ENCODE results near the gene KRTAP2-2.
"Not testable (repeated sequence)": the region's sequence is repeated elsewhere in the genome, so short reads cannot be mapped to it uniquely, and the experiment has no call there.

The KRTAP2-2 gene

DNA sequence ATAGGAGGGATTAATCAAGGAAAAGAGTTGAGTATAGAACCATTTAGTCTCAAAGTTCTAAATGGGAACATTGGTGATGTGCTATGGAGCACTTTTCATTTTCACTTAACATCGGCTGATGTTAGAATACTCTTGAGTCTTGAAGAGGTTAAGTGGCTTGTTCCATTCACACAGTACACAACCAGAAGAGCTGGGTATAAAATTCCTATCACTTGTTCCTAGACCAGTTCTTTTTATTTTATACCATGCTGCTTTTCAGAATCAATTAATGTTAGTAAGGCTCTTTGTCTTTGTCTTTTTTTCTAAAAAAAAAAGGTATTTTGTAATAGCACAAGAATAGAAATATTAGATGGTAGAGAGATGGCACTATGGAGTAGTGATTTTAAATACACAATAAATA lies 12.1 kb downstream of the KRTAP2-2 start:
- FAIRE-seq: no peak
- no peak for TF ChIP-seq PAX5 (IDR thresholded peaks at IDR 0.05; ENCODE audit: insufficient read depth, low read length, severe bottlenecking)
- TF ChIP-seq POLR2AphosphoS5 (IDR thresholded peaks at IDR 0.05; ENCODE audit: low read depth, low read length): no peak
- no peak for TF ChIP-seq POLR2A (IDR thresholded peaks at IDR 0.05; ENCODE audit: low read depth, low read length)
- TF ChIP-seq TAF1 (IDR thresholded peaks at IDR 0.05; ENCODE audit: low read depth, low read length): no peak
- TF ChIP-seq POU2F2 (IDR thresholded peaks at IDR 0.05; ENCODE audit: low read depth, low read length): no peak
- no peak for TF ChIP-seq SPI1 (IDR thresholded peaks at IDR 0.05; ENCODE audit: low read depth, low read length)
- DNase-seq (ENCODE audit: insufficient read length, low spot score): no peak

- not testable (repeated sequence) for FAIRE-seq; DNase-seq (ENCODE audit: insufficient read length, low spot score)
These were observed 14.1 kb downstream of the KRTAP2-2 start, which contains the start of gene KRTAP1-1 for GRCh38 chr17:41040783-41041571. Gene KRTAP1-1 (minus strand): TSS chr17:41041450. CDS start chr17:41041397, 53 bp downstream.

- DNase-seq (ENCODE audit: insufficient read length, low spot score) (no peak), FAIRE-seq (no peak)
- no peak for TF ChIP-seq TAF1 (IDR thresholded peaks at IDR 0.05; ENCODE audit: low read depth, low read length)
- TF ChIP-seq PAX5 (IDR thresholded peaks at IDR 0.05; ENCODE audit: insufficient read depth, low read length, severe bottlenecking): no peak
- no peak for TF ChIP-seq SPI1 (IDR thresholded peaks at IDR 0.05; ENCODE audit: low read depth, low read length)
- TF ChIP-seq POU2F2 (IDR thresholded peaks at IDR 0.05; ENCODE audit: low read depth, low read length): no peak
- no peak for TF ChIP-seq POLR2AphosphoS5 (IDR thresholded peaks at IDR 0.05; ENCODE audit: low read depth, low read length)
- TF ChIP-seq POLR2A (IDR thresholded peaks at IDR 0.05; ENCODE audit: low read depth, low read length): no peak
These were observed 17.1 kb downstream of the KRTAP2-2 start for GRCh38 chr17:41037853-41038350.

DNA sequence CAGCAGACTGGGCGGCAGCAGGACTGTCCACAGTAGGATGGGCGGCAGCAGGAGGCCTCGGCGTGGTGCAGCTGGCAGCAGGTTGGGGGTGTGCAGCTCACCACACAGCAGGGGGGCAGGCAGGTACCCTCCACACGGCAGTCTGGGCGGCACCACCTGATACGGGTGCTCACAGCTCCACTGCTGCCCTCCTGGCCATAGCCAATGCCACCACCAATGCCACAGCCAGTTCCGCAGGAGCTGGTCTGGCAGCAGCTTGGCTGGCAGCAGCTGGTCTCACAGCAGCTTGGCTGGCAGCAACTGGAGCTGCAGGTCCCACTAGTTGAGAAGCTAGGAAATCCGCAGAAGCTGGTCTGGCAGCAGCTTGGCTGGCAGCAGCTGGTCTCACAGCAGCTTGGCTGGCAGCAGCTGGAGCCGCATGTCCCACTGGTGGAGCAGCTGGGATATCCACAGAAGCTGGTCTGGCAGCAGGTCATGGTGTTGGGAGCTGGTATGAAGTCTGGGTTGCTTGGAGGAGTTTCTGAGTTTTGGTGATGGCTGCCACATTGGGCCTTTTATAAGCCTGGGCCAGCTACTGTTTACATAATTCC lies 20.6 kb downstream of the KRTAP2-2 start, which contains the start of gene KRTAP1-3:
Gene KRTAP1-3 (minus strand): TSS at position 529 of the 590 bp plus-strand sequence. CDS start 53 bp downstream, at position 476.
- not testable (repeated sequence) for DNase-seq (ENCODE audit: insufficient read length, low spot score); FAIRE-seq

DNA sequence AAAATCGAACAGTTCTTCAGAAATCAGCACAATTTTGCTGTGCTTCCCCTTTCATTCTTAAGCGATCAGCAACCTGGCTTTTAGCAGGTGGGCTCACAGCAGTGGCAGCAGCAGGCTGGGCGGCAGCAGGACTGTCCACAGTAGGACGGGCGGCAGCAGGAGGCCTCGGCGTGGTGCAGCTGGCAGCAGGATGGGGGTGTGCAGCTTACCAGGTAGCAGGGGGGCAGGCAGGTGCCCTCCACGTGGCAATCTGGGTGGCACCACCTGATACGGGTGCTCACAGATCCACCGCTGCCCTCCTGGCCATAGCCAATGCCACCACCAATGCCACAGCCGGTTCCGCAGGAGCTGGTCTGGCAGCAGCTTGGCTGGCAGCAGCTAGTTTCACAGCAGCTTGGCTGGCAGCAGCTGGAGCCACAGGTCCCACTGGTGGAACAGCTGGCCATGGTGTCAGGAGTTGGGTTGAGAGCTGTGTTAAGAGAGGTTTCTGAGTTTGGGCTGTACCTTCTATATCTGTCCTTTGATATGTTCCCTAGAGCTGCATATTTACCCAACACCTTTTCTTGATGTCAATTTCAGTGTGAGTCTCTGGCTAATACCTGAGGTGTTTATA lies 25.3 kb downstream of the KRTAP2-2 start, which contains the start of gene KRTAP1-4:
Gene KRTAP1-4 (minus strand): TSS at position 563 of the 613 bp plus-strand sequence. CDS start 117 bp downstream, at position 446.
- no peak for FAIRE-seq
- TF ChIP-seq POU2F2 (IDR thresholded peaks at IDR 0.05; ENCODE audit: low read depth, low read length) (no peak), POLR2AphosphoS5 (IDR thresholded peaks at IDR 0.05; ENCODE audit: low read depth, low read length) (no peak), TAF1 (IDR thresholded peaks at IDR 0.05; ENCODE audit: low read depth, low read length) (no peak), POLR2A (IDR thresholded peaks at IDR 0.05; ENCODE audit: low read depth, low read length) (no peak), PAX5 (IDR thresholded peaks at IDR 0.05; ENCODE audit: insufficient read depth, low read length, severe bottlenecking) (no peak), SPI1 (IDR thresholded peaks at IDR 0.05; ENCODE audit: low read depth, low read length) (no peak)
- no peak for DNase-seq (ENCODE audit: insufficient read length, low spot score)

DNA sequence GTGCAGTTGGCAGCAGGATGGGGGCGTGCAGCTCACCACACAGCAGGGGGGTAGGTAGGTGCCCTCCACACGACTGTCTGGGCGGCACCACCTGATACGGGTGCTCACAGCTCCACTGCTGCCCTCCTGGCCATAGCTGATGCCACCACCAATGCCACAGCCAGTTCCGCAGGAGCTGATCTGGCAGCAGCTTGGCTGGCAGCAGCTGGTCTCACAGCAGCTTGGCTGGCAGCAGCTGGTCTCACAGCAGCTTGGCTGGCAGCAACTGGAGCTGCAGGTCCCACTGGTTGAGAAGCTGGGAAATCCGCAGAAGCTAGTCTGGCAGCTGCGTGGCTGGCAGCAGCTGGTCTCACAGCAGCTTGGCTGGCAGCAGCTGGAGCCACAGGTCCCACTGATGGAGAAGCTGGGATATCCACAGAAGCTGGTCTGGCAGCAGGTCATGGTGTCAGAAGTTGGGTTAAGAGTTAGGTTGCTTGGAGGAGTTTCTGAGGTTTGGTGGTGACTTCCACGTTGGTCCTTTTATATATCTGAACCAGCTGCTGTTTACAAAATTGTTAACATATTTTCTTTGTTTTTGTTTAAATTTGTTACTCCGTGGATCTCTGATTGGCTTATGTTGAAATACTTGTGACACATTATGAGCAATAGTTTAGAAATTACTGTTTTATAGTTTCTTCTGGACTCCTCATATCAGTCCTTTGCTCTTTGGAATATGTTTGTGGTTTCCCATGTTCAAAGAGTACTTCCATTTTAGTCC lies 28.1 kb downstream of the KRTAP2-2 start, which contains the start of gene KRTAP1-5:
Gene KRTAP1-5 (minus strand): TSS at position 494 of the 757 bp plus-strand sequence. CDS start 53 bp downstream, at position 441.
- no peak for DNase-seq (ENCODE audit: insufficient read length, low spot score)
- no peak for FAIRE-seq
- TF ChIP-seq POU2F2 (IDR thresholded peaks at IDR 0.05; ENCODE audit: low read depth, low read length) (no peak), SPI1 (IDR thresholded peaks at IDR 0.05; ENCODE audit: low read depth, low read length) (no peak), TAF1 (IDR thresholded peaks at IDR 0.05; ENCODE audit: low read depth, low read length) (no peak), POLR2A (IDR thresholded peaks at IDR 0.05; ENCODE audit: low read depth, low read length) (no peak)

DNA sequence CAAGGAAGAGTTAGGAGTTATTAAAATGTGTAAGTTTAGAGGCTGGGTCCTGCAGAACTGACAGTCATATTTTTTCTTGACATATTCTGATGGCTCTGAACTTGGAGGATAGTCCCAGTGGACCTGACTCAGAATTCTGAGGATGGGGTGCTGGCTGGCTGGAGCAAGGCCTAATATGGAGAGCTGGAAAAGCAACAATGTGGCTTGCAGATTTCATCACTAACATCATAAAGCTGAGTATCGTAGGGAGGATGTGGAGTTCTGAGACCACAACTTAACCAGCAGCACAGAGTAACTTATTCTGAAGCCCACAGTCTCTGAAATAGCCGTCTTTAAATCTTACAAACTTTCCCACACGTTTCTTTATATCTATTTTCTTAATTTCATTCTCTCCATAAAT lies 30.3 kb downstream of the KRTAP2-2 start:
- TF ChIP-seq PAX5 (IDR thresholded peaks at IDR 0.05; ENCODE audit: insufficient read depth, low read length, severe bottlenecking) (no peak), POU2F2 (IDR thresholded peaks at IDR 0.05; ENCODE audit: low read depth, low read length) (no peak), POLR2A (IDR thresholded peaks at IDR 0.05; ENCODE audit: low read depth, low read length) (no peak), POLR2AphosphoS5 (IDR thresholded peaks at IDR 0.05; ENCODE audit: low read depth, low read length) (no peak), TAF1 (IDR thresholded peaks at IDR 0.05; ENCODE audit: low read depth, low read length) (no peak), SPI1 (IDR thresholded peaks at IDR 0.05; ENCODE audit: low read depth, low read length) (no peak)
- no peak for FAIRE-seq
- DNase-seq (ENCODE audit: insufficient read length, low spot score): no peak

DNA sequence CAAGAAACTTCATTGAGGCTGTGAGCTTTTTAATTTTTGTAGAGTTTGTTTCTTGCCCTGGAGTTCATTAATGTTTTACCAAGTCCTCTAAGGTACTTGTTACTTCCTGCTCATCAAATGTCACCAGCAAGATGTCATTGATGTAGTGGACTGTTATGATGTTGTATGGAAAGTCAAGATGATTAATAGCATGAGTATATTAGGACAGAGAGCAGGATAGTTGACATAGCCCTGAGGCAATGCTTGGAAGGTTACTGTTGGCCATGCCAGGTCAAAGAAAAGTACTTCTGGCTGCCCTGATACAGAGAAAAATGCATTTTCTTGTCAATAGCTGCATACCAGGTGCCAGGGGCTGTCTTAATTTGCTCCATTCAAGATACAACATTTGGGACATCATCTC lies 34.7 kb downstream of the KRTAP2-2 start:
- no peak for FAIRE-seq
- no peak for DNase-seq (ENCODE audit: insufficient read length, low spot score)
- TF ChIP-seq PAX5 (IDR thresholded peaks at IDR 0.05; ENCODE audit: insufficient read depth, low read length, severe bottlenecking): no peak
- no peak for TF ChIP-seq SPI1 (IDR thresholded peaks at IDR 0.05; ENCODE audit: low read depth, low read length)
- TF ChIP-seq TAF1 (IDR thresholded peaks at IDR 0.05; ENCODE audit: low read depth, low read length): no peak
- TF ChIP-seq POU2F2 (IDR thresholded peaks at IDR 0.05; ENCODE audit: low read depth, low read length): no peak
- no peak for TF ChIP-seq POLR2AphosphoS5 (IDR thresholded peaks at IDR 0.05; ENCODE audit: low read depth, low read length)
- TF ChIP-seq POLR2A (IDR thresholded peaks at IDR 0.05; ENCODE audit: low read depth, low read length): no peak

DNA sequence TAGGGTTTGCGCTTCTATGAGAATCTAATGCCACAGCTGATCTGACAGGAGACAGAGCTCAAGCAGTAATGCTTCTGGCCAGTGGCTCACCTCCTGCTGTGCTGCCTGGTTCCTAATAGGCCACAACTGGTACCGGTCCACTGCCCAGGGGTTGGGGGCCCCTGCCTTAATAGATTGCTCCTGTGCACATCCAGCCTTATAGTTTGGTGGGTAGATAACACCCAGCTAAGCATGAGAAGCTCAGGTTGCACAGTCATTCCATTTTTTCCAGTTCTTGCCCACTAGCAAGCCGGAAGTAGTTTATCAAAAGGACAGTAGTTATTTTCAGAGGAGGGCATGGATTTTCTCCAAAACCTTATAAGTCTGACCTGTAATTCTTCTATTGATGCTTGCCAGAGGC lies 35.6 kb downstream of the KRTAP2-2 start:
- DNase-seq (ENCODE audit: insufficient read length, low spot score): no peak
- no peak for FAIRE-seq
- TF ChIP-seq PAX5 (IDR thresholded peaks at IDR 0.05; ENCODE audit: insufficient read depth, low read length, severe bottlenecking) (no peak), POLR2A (IDR thresholded peaks at IDR 0.05; ENCODE audit: low read depth, low read length) (no peak), POLR2AphosphoS5 (IDR thresholded peaks at IDR 0.05; ENCODE audit: low read depth, low read length) (no peak), SPI1 (IDR thresholded peaks at IDR 0.05; ENCODE audit: low read depth, low read length) (no peak), TAF1 (IDR thresholded peaks at IDR 0.05; ENCODE audit: low read depth, low read length) (no peak), POU2F2 (IDR thresholded peaks at IDR 0.05; ENCODE audit: low read depth, low read length) (no peak)

Measured in GM12891 (cell line).